Thoracic aorta (tissue), 2 donors: ENCODE results near the gene FTL. TPM values are rescaled to one million over a fixed set of nuclear protein-coding genes. Genes with fewer than 3 reads are reported as not detected.

Experiments used
- ATAC-seq: fragments of 150-250 bp; one replicate; pipeline ENCODE4 v1.8.0; 2017; ENCODE audit warnings: low read depth; ENCODE audit not compliant: insufficient number of reproducible peaks, low FRiP score
- DNase-seq: peaks from one replicate; pipeline ENCODE4 v3.0.0-alpha.2; 2020; ENCODE audit warnings: low spot score
- H3K27ac ChIP-seq, 2 donors: fragments of 200-600 bp; sonication (generic); 1 replicate in 1 of 2; 2 replicates in 1 of 2; pipeline ENCODE4 v1.5.1; 2016; ENCODE audit warnings: mild to moderate bottlenecking in 2 of 2, moderate library complexity in 2 of 2
- H3K27me3 ChIP-seq: fragments of 200-600 bp; sonication (generic); replicated peaks from 2 replicates; pipeline ENCODE4 v1.6.0; 2016; ENCODE audit warnings: mild to moderate bottlenecking; ENCODE audit not compliant: insufficient read depth
- H3K36me3 ChIP-seq: fragments of 200-600 bp; sonication (generic); one replicate; pipeline ENCODE4 v1.5.1; 2016
- H3K4me1 ChIP-seq, 2 donors: fragments of 200-600 bp; sonication (generic); 1 replicate in 1 of 2; 2 replicates in 1 of 2; pipeline versions ENCODE4 v1.5.1 to v1.6.0; 2016; ENCODE audit warnings: low read depth in 2 of 2, mild to moderate bottlenecking in 1 of 2; ENCODE audit not compliant: control insufficient read depth in 1 of 2
- H3K4me3 ChIP-seq: fragments of 200-600 bp; sonication (generic); 2 replicates; pipeline ENCODE4 v1.5.1; 2016; ENCODE audit warnings: mild to moderate bottlenecking
- H3K9me3 ChIP-seq: fragments of 200-600 bp; sonication (generic); 2 replicates; pipeline ENCODE4 v1.5.1; 2016
- CTCF ChIP-seq: fragments of 200-600 bp; sonication (generic); IDR thresholded peaks from one replicate; pipeline ENCODE4 v1.5.1; 2019; ENCODE audit warnings: antibody characterized with exemption
- total RNA-seq, 2 donors: library from RNA; depleted of rRNA; stranded (reverse); fragments of >200 nt; gene quantifications; one replicate each; pipeline versions ENCODE4 v1.1.0 to v1.2.3, GENCODE V29; 2016

The FTL gene
- total RNA-seq, 2 donors from 2014 or later: 3,403 to 7,108 TPM

GRCh38 chr19:48953141-48953540 is 12.0 kb upstream of the FTL start:
- Histone ChIP-seq H3K36me3 (peaks cover 4% of the 10 kb centered on the region), H3K9me3 (no peaks in the 10 kb centered on the region), H3K27me3 (no peaks in the 10 kb centered on the region), H3K4me3 (no peak overlapping the region), H3K27ac (no peak overlapping the region), H3K4me1 (peaks cover 11 to 20% of the 10 kb centered on the region in 2 donors)
- no peak for TF ChIP-seq CTCF
- DNase-seq: no peak
- ATAC-seq: no peak

- no peak for TF ChIP-seq CTCF
- no peaks in the 10 kb centered on the region for H3K9me3 ChIP-seq
- peaks cover 11 to 20% of the 10 kb centered on the region in 2 donors for H3K4me1 ChIP-seq
- peak overlapping the region; percentile 85 to 88 for H3K27ac ChIP-seq
- ATAC-seq: no peak
- DNase-seq: no peak
- peaks cover 4% of the 10 kb centered on the region for H3K36me3 ChIP-seq
- no peaks in the 10 kb centered on the region for H3K27me3 ChIP-seq
- H3K4me3 ChIP-seq: peak overlapping the region; percentile 86
Observed at GRCh38 chr19:48953990-48954594, 11.0 kb upstream of the FTL start.

GRCh38 chr19:48954595-48955307 is 10.4 kb upstream of the FTL start, which contains the start of gene BAX:
BAX (plus strand) TSS chr19:48954875; CDS start chr19:48954929, 54 bp downstream.
- Histone ChIP-seq H3K9me3 (no peaks in the 10 kb centered on the region), H3K4me3 (peak within 1 kb of the TSS; percentile 86), H3K27me3 (no peaks in the 10 kb centered on the region), H3K36me3 (peaks cover 4% of the 10 kb centered on the region), H3K4me1 (peaks cover 11 to 20% of the 10 kb centered on the region in 2 donors), H3K27ac (peak within 1 kb of the TSS; percentile 88)
- no peak for TF ChIP-seq CTCF
- peak; percentile 95 for ATAC-seq
- DNase-seq: peak; percentile 87

- H3K27ac ChIP-seq: peak overlapping the region; percentile 88
- ATAC-seq (no peak), DNase-seq (no peak)
- H3K27me3 ChIP-seq: no peaks in the 10 kb centered on the region
- peaks cover 4% of the 10 kb centered on the region for H3K36me3 ChIP-seq
- peaks cover 11 to 20% of the 10 kb centered on the region in 2 donors for H3K4me1 ChIP-seq
- no peak for TF ChIP-seq CTCF
- no peaks in the 10 kb centered on the region for H3K9me3 ChIP-seq
- H3K4me3 ChIP-seq: peak overlapping the region; percentile 86
Observed at GRCh38 chr19:48955308-48955958, 9.7 kb upstream of the FTL start.

- TF ChIP-seq CTCF: no peak
- no peak overlapping the region for H3K4me3 ChIP-seq
- H3K9me3 ChIP-seq: no peaks in the 10 kb centered on the region
- no peak overlapping the region for H3K27ac ChIP-seq
- DNase-seq (no peak), ATAC-seq (no peak)
- H3K27me3 ChIP-seq: no peaks in the 10 kb centered on the region
- H3K36me3 ChIP-seq: peaks cover 4% of the 10 kb centered on the region
- H3K4me1 ChIP-seq: peaks cover 11 to 20% of the 10 kb centered on the region in 2 donors
Observed at GRCh38 chr19:48958006-48958405, 7.1 kb upstream of the FTL start.
